Measurements from ENCODE around the gene BTG2.

GRCh38 chr1:203268901-203269653 is 36.2 kb upstream of the BTG2 start:
- TF ChIP-seq POLR2A (IDR thresholded peaks at IDR 0.05; ENCODE audit: low read depth, low read length): no peak
- TF ChIP-seq TAF1 (IDR thresholded peaks at IDR 0.05; ENCODE audit: low read depth, low read length): no peak
- no peak for TF ChIP-seq POLR2AphosphoS5 (IDR thresholded peaks at IDR 0.05; ENCODE audit: low read depth, low read length)
- no peak for TF ChIP-seq POU2F2 (IDR thresholded peaks at IDR 0.05; ENCODE audit: low read depth, low read length)
- no peak for TF ChIP-seq SPI1 (IDR thresholded peaks at IDR 0.05; ENCODE audit: low read depth, low read length)

Measured in GM12891 (cell line).